GM19463 (cell line): ENCODE measurements around the gene CYTL1.
"Not testable (repeated sequence)": the region's sequence is repeated elsewhere in the genome, so short reads cannot be mapped to it uniquely, and the experiment has no call there.

Experiments used
- ATAC-seq: cut with Tn5 transposase; IDR thresholded peaks from one replicate; pipeline ENCODE4 v1.9.1; 2021; ENCODE audit warnings: mild to moderate bottlenecking, moderate library complexity; ENCODE audit not compliant: unreplicated experiment

The CYTL1 gene

DNA sequence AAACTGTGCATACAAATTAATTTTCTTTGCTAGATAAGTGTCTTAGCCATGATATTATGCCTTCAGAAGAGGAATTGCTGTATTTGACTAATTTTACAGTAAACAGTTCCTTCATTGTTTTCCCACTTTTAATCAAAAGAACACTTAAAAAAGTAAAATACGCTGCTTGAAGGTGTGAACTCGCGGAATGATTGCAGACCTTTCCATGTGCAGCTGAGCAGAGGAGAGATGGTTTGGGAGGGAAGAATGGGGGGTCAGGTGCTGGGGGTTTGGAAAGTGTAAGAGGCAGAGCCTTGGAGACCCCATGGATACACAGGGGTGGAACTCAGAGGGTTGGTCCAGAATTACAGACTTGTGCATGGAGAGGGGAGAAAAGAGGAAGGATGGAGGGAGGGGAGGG lies 15.3 kb downstream of the CYTL1 start:
- no peak for ATAC-seq

DNA sequence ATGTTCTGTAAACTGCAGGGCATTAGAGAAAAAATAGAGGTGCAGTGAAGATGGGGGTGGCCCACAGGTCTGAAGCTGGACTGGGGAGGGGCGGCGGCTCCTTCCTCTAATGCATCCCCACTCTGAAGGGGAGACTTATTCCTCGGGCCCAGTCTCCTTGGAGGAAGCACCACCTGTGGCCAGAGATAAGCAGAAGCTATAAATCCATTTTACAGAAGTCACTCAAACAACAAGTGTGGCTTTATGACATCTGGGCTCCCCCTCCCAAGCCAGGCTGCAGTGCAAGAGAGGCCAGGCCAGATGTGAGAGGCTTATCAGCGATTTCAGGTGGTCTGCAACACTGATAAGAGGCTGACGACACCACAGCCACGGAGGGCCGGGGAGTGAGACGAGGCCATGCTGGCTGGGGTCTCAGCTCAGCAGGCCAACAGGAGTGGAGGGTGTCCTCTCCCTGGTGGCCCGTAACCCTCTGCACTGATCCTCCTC lies 15.8 kb downstream of the CYTL1 start:
- no peak for ATAC-seq

- ATAC-seq: not testable (repeated sequence)
These were observed 17.6 kb downstream of the CYTL1 start for GRCh38 chr4:5001641-5002040.

DNA sequence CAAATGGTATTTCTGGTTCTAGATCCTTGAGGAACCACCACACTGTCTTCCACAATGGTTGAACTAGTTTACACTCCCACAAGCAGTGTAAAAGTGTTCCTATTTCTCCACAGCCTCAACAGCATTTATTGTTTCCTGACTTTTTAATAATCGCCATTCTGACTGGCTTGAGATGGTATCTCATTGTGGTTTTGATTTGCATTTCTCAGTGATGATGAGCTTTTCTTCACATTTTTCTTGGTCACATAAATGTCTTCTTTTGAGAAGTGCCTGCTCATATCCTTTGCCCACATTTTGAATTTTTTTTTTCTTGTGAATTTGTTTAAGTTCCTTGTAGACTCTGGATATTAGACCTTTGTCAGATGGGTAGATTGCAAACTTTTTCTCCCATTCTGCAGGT lies 22.3 kb downstream of the CYTL1 start:
- ATAC-seq: not testable (repeated sequence)

GRCh38 chr4:4995908-4996265 lies 23.4 kb downstream of the CYTL1 start:
- no peak for ATAC-seq

DNA sequence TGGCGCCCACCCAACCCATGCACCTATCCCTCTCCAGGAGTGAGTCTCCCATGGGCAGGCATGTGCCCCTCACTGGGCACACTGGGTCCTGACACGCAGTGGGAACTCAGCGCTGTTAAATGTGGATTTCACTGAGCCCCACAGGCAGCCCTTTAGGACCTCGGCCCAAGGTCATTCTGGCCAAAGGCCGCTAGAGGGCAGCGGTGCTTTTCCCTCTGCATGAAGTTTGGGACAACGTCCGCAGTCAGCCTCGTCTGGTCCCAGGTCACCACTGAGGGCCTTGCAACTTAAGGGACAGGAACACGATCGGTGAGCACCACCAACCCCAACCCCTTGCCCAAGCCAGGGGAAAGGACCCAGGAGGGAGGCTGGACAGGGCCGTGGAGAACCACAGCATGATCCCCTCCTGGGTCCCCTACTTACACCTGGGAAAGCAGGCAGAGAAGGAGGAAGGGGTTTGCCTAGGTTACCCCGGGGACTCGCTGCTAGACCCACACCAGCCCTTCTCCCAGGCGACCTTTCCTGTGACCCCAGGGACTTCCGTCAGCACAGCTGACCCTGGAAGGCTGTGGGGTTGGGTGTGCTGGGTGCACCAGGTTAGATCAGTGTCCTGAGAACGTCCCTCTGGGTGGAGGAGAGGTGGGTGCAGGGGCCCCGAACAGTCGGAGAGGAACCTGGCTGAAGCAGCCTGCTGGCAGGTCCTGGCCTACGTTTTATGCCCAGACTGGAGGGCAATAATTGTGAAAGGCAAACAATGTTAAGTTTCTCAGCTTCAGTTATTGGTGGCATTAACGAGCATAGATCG lies 24.0 kb downstream of the CYTL1 start:
- peak; percentile 73 for ATAC-seq

DNA sequence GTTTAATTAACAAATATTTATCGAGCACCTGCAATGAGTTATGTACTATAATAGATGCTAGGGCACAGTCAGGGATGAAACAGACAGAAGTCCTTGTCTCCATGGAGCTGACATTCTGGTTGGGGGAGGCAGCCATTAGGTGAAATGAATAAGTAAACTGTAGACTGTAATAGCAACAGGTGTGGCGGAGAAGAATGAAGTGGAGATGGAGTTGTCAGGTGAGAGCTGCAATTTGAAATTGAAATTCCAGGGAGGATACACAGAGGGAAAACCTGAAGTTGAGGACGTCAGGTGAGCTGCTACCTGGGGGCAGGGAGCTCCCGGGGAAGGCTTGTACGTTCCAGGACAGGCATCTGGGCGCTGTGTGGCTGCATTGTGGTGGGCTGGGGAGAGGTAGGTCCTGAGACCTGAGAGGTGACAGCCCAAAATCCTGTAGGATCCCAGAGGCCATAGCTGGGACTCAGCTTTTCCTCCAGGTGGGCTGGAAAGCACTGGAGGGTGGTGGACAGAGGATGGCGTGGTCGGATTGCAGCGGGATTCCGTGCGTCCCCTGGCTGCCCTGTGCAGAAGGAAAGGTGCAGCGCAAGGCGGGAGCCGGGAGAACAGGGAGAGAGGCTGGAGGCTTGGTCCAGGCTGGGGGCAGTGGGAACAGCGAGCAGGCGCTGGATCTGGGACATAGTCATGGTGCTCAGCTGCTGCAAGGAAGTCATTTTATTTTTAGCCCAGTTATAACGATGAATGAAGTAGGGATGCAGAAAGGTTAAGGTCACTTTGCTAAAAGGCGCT lies 24.8 kb downstream of the CYTL1 start:
- ATAC-seq: no peak

GRCh38 chr4:4992833-4993232 lies 26.4 kb downstream of the CYTL1 start:
- ATAC-seq: no peak

GRCh38 chr4:4991541-4992099 lies 27.6 kb downstream of the CYTL1 start:
- ATAC-seq: no peak

DNA sequence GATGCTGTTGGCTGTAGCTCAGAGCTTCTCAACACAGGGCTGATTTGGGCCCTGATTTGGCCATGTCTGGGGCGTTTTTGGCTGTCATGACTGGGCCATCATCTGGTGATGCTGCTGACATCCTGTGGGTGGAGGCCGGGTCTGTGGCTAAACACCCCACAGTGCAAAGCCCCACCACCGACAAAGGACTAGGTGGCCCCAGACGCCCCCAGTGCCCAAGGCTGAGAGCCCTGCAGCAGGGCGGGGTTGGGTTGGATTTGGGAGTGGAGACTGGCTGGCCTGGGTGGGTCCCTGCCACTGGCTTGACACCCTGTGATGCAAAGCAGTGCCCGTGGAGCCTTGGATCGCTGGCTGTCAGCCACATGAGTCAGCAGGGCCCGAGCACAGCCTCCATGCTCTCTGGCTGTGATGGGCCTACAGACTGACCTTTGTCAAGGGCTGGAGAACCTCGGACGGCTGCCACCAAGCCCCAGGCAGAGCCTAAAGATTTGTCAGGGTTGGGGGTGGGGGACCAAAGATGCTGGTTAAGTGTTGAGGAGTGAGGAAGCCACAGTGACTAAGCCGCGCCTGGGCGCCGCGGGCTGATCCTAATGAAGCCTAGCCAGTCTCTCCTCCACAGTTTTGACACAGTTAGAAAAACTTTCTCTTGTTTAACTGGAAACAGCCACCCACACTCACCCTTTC lies 28.3 kb downstream of the CYTL1 start:
- no peak for ATAC-seq

DNA sequence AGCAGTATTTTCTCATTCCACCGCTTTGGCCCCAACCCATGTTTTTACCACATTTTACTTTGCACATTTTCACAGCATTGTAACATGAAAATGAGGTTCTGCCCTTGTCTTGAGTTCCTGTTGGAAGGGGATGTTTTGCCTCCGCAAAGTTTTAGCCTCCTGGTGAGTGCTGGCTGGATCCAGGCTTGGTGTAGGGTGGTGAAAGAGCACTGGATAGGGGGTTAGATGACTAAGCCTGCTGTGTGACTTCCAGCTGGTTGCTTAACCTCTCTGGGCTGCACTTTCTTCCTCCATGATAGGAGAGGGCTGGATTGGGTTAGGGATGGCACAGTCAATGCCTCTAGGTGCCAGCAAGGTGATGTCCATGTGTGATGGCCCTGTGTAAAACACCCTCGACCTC lies 28.9 kb downstream of the CYTL1 start:
- ATAC-seq: no peak

- no peak for ATAC-seq
These were observed 30.1 kb downstream of the CYTL1 start for GRCh38 chr4:4989083-4989622.

DNA sequence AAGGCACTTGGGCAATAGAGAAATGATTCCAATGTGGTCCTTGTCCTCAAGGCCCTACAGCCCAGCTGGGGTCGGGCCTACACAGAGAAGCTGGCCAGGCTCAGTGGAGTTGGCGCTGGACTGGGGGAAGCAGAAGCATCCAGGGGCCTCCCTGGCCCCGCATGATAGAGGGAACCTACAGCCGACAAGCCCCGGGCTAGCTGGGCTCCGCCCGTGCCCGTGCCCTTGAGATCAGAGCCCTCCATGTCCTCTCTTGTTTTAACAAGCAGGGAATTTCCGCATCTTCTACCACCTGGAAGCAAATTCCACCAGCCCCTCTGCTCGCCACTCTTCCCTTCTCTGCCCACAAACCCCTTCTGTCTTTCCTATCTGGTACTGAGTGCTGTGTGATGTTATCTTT lies 31.6 kb downstream of the CYTL1 start:
- ATAC-seq: no peak

GRCh38 chr4:4986841-4987240 lies 32.4 kb downstream of the CYTL1 start:
- ATAC-seq: no peak

DNA sequence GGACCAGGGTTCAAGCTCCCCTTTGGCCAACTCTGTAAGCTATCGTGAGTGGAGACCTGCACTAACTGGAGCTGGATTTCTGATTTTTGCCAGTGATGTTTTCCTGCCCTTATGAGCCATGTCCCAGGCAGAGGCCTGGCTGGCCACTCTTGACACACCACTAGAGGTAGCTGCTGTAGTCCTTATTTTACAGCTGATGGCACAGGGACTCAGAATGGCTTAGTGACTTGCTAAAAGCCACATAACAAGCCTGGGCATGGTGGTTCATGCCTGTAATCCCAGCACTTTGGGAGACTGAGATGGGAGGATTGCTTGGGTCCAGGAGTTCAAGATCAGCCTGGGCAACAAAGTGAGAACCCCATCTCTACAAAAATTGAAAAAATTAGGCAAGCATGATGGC lies 33.4 kb downstream of the CYTL1 start:
- ATAC-seq: no peak

DNA sequence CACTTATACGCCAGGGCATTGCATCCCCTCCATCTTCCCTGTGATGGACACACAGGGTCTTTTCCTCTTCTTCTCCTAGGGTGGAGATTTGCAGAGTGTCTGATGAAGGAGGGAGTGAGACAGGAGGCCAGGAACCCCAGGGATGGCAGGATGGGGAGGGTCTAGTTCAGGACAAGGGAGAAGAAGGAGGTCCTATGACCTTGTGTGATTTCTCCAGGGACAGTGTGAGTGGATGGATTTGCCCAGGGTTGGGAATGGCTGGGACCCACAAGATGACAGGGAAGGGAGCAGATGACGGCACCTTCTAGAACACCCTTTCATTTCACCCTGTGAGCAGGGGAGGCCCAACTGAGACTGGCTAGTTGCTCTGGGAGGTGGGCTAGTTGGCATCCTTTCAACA lies 34.2 kb downstream of the CYTL1 start:
- ATAC-seq: no peak

DNA sequence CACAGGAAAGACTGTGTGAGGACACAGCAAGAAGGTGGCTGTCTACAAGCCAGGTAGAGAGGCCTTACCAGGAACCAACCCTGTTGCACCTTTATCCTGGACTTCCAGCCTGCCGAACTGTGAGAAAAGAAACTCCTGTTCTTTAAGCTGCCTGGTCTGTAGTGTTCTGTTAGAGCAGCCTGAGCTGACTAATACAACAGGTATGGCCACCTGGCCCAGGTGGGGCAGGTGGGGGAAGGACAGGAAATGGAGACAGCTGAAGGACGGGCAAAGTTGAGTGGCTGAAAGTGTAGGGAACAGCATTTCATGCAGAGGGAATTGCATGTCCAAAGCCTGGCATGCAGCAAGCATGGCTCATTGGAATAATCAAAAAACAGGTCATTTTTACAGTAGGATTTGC lies 35.1 kb downstream of the CYTL1 start:
- ATAC-seq: no peak

- no peak for ATAC-seq
These were observed 37.4 kb downstream of the CYTL1 start for GRCh38 chr4:4981827-4982226.

- no peak for ATAC-seq
These were observed 37.8 kb downstream of the CYTL1 start for GRCh38 chr4:4981427-4981826.

DNA sequence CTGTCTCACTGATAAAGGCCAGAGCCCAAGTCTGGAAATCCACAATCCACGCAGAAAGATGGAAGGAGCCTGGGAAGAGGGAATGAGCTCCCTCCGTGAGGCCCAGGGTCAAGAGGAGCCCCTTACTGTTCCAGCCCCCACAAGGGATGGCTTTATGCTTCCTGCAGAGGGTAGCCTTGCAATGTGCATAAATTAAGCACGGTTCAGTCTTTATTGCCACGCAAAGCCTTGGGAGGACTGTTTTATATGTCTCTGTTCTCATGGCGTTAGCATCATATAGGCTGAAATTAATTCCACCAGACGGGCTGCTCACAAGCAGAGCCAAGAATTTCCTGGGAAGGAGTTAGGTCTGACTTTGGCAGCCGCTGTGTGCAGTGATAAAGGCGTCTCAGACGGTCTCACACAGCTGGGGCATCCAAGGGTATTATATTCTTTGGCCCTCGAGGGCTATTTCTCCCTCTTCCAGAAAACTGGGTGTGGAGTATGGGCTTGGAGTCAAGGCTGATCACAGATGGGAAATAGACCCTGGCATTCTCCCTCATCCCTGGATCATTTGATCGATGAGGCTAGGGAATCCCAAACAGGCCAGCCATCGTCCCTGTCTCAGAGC lies 38.5 kb downstream of the CYTL1 start:
- ATAC-seq: no peak

DNA sequence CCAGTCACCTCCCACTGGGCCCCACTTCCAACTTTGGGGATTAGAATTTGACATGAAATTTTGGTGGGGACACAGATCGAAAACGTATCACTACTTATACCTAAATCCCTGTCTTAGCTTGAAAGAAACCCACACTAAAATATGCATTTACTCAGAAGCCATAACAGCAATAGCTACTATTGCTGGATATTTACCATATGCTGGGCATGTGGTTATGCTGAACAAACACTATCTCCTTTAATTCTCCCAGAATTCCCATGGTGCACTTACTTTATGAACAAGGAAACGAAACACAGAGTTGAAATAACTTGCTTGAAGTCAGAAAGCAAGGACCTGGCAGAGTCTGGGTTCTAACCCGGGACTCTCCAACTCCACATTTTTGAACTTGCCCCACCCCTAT lies 39.3 kb downstream of the CYTL1 start:
- ATAC-seq: no peak
